ENCODE results near the gene IL21R.

The IL21R gene

GRCh38 chr16:27361987-27362386 lies 40.0 kb upstream of the IL21R start:
- TF ChIP-seq, protein P1, sequence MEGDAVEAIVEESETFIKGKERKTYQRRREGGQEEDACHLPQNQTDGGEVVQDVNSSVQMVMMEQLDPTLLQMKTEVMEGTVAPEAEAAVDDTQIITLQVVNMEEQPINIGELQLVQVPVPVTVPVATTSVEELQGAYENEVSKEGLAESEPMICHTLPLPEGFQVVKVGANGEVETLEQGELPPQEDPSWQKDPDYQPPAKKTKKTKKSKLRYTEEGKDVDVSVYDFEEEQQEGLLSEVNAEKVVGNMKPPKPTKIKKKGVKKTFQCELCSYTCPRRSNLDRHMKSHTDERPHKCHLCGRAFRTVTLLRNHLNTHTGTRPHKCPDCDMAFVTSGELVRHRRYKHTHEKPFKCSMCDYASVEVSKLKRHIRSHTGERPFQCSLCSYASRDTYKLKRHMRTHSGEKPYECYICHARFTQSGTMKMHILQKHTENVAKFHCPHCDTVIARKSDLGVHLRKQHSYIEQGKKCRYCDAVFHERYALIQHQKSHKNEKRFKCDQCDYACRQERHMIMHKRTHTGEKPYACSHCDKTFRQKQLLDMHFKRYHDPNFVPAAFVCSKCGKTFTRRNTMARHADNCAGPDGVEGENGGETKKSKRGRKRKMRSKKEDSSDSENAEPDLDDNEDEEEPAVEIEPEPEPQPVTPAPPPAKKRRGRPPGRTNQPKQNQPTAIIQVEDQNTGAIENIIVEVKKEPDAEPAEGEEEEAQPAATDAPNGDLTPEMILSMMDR (conservative IDR thresholded peaks at IDR 0.05; ENCODE audit: control insufficient read depth, insufficient read depth, low read depth, low read length): no peak
- H3K4me3 ChIP-seq (ENCODE audit: control insufficient read depth, low read depth, low read length): no peak overlapping the region
- DNase-seq (ENCODE audit: low read depth): no peak

GRCh38 chr16:27362570-27363245 lies 39.3 kb upstream of the IL21R start:
- no peak overlapping the region for H3K4me3 ChIP-seq (ENCODE audit: control insufficient read depth, low read depth, low read length)
- TF ChIP-seq, protein P1 (conservative IDR thresholded peaks at IDR 0.05; ENCODE audit: control insufficient read depth, insufficient read depth, low read depth, low read length): no peak
- no peak for DNase-seq (ENCODE audit: low read depth)

GRCh38 chr16:27363246-27363632 lies 38.7 kb upstream of the IL21R start:
- DNase-seq (ENCODE audit: low read depth): no peak
- TF ChIP-seq, protein P1 (conservative IDR thresholded peaks at IDR 0.05; ENCODE audit: control insufficient read depth, insufficient read depth, low read depth, low read length): no peak
- no peak overlapping the region for H3K4me3 ChIP-seq (ENCODE audit: control insufficient read depth, low read depth, low read length)

- TF ChIP-seq, protein P1 (conservative IDR thresholded peaks at IDR 0.05; ENCODE audit: control insufficient read depth, insufficient read depth, low read depth, low read length): no peak
- DNase-seq (ENCODE audit: low read depth): peak; percentile 11
- H3K4me3 ChIP-seq (ENCODE audit: control insufficient read depth, low read depth, low read length): no peak overlapping the region
Measured at GRCh38 chr16:27363797-27364196, 38.2 kb upstream of the IL21R start.

GRCh38 chr16:27364493-27365141 lies 37.4 kb upstream of the IL21R start:
- no peak overlapping the region for H3K4me3 ChIP-seq (ENCODE audit: control insufficient read depth, low read depth, low read length)
- DNase-seq (ENCODE audit: low read depth): no peak
- TF ChIP-seq, protein P1 (conservative IDR thresholded peaks at IDR 0.05; ENCODE audit: control insufficient read depth, insufficient read depth, low read depth, low read length): no peak

GRCh38 chr16:27365142-27366089 lies 36.6 kb upstream of the IL21R start:
- TF ChIP-seq, protein P1 (conservative IDR thresholded peaks at IDR 0.05; ENCODE audit: control insufficient read depth, insufficient read depth, low read depth, low read length): no peak
- DNase-seq (ENCODE audit: low read depth): peak; percentile 67
- no peak overlapping the region for H3K4me3 ChIP-seq (ENCODE audit: control insufficient read depth, low read depth, low read length)

Measured in fibroblast of mammary gland (primary cell).